ENCODE measurements around the gene UVRAG. TPM values are rescaled to one million over a fixed set of nuclear protein-coding genes. Genes with fewer than 3 reads are reported as not detected.

UVRAG gene
- total RNA-seq, 1 donor from 2014 or later, result 103 TPM

DNA sequence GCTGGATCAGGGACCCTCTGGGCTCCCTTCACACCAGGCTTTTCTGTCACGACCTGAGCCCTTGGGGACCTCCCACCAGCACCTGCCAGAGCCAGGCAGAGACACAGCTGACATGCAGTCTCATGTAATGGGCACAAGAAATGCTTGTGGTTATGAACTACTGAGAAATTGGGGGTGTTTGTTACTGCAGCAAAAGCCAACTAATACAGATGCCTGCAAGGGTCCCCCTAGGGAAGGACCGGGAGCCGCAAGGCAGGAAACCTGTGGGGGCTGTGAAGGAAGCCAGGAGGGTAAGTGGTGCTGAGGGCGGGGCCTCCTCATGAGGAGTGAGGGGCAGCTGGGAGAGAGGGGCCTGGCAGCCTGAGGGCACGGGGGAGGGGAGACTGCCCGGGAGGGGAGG, 374.7 kb downstream of the UVRAG start:
- Mint-ChIP-seq H3K4me3 (no peak overlapping the region), H3K27ac (no peak overlapping the region), H3K27me3 (no peaks in the 10 kb centered on the region), H3K9me3 (no peaks in the 10 kb centered on the region), H3K4me1 (no peaks in the 10 kb centered on the region), H3K36me3 (ENCODE audit: low read depth) (no peaks in the 10 kb centered on the region)
- DNase-seq (no peak), ATAC-seq (ENCODE audit: low read depth) (no peak)
- intact Hi-C loops (cut with micrococcal nuclease), result no loop called here
- CTCF ChIA-PET, result no interaction called here
- TF ChIP-seq, protein P1, sequence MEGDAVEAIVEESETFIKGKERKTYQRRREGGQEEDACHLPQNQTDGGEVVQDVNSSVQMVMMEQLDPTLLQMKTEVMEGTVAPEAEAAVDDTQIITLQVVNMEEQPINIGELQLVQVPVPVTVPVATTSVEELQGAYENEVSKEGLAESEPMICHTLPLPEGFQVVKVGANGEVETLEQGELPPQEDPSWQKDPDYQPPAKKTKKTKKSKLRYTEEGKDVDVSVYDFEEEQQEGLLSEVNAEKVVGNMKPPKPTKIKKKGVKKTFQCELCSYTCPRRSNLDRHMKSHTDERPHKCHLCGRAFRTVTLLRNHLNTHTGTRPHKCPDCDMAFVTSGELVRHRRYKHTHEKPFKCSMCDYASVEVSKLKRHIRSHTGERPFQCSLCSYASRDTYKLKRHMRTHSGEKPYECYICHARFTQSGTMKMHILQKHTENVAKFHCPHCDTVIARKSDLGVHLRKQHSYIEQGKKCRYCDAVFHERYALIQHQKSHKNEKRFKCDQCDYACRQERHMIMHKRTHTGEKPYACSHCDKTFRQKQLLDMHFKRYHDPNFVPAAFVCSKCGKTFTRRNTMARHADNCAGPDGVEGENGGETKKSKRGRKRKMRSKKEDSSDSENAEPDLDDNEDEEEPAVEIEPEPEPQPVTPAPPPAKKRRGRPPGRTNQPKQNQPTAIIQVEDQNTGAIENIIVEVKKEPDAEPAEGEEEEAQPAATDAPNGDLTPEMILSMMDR (IDR thresholded peaks at IDR 0.05), result no peak
- POLR2A ChIA-PET, result no interaction called here

DNA sequence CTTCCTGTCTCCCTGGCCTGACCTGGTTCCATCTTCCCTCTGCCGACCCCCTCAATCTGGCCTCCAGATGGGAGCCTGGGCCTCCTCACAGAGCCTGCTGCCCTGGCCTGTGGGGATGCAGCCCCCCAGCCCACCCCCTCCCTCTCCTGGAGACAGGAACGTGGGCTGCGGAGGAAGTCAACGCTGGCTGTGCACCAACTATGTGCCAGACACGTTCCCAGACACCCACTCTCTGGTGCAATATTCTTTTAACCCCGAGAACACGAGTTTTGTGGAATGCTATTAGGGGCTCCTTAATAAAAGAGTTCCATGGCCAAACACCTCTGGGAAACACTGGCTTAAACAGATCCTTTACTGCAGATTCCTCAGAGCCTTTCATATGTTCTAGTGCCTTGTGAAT, 375.4 kb downstream of the UVRAG start:
- TF ChIP-seq, protein P1 (IDR thresholded peaks at IDR 0.05), result no peak
- H3K27me3 Mint-ChIP-seq, result no peaks in the 10 kb centered on the region
- intact Hi-C loops (cut with micrococcal nuclease), result no loop called here
- H3K4me3 Mint-ChIP-seq, result no peak overlapping the region
- POLR2A ChIA-PET, result no interaction called here
- ATAC-seq (ENCODE audit: low read depth) (no peak), DNase-seq (no peak)
- CTCF ChIA-PET, result no interaction called here
- no peaks in the 10 kb centered on the region for H3K4me1 Mint-ChIP-seq
- no peaks in the 10 kb centered on the region for H3K9me3 Mint-ChIP-seq
- H3K36me3 Mint-ChIP-seq (ENCODE audit: low read depth), result no peaks in the 10 kb centered on the region
- no peak overlapping the region for H3K27ac Mint-ChIP-seq

Other genes starting within 250 kb of the UVRAG start
- 0.40 and 0.44 TPM in 2 replicates for gene MAP6, start 146.2 kb upstream of the UVRAG start, total RNA-seq
- 0.22 TPM in 1 of 2 replicates, not detected in the other for gene MOGAT2, start 97.4 kb upstream of the UVRAG start, total RNA-seq
- 6.9 and 7.9 TPM in 2 replicates for gene DGAT2, start 46.4 kb upstream of the UVRAG start, total RNA-seq